Suprapubic skin (tissue), 3 donors: ENCODE data around the gene DKK3.

Source experiments
- CTCF ChIP-seq, 2 donors: fragments of 200-600 bp in 1 of 2; fragments of 450-650 bp in 1 of 2; sonication (generic) in 1 of 2; IDR thresholded peaks; one replicate each; pipeline ENCODE4 v1.5.1; 2016 to 2019; ENCODE audit warnings: antibody characterized with exemption in 2 of 2, mild to moderate bottlenecking in 1 of 2, moderate library complexity in 1 of 2
- EP300 ChIP-seq: sonication (generic); formaldehyde crosslinking; IDR thresholded peaks from one replicate; pipeline ENCODE4 v1.6.1; 2017; ENCODE audit warnings: antibody characterized with exemption
- POLR2A ChIP-seq, 2 donors: fragments of 450-650 bp; IDR thresholded peaks; one replicate each; pipeline ENCODE4 v1.6.1; 2017; ENCODE audit warnings: antibody characterized with exemption in 2 of 2, mild to moderate bottlenecking in 2 of 2, moderate library complexity in 2 of 2

- TF ChIP-seq CTCF (IDR thresholded peaks at IDR 0.05) (no peak), EP300 (no peak), POLR2A (IDR thresholded peaks at IDR 0.05) (no peak)
These were observed 28.2 kb downstream of the DKK3 start for GRCh38 chr11:11980200-11980599.
